HG03097 (cell line): ENCODE results near the gene CSRP1.
"Not testable (repeated sequence)": the region's sequence is repeated elsewhere in the genome, so short reads cannot be mapped to it uniquely, and the experiment has no call there.

Source experiments
- ATAC-seq: cut with Tn5 transposase; IDR thresholded peaks from one replicate; pipeline ENCODE4 v1.9.1; 2021; ENCODE audit not compliant: unreplicated experiment, low FRiP score

Gene CSRP1

GRCh38 chr1:201537891-201538611 is 31.1 kb upstream of the CSRP1 start:
- no peak for ATAC-seq

- ATAC-seq = no peak
Observed at GRCh38 chr1:201537467-201537866, 30.5 kb upstream of the CSRP1 start.

GRCh38 chr1:201537028-201537427 is 30.1 kb upstream of the CSRP1 start:
- no peak for ATAC-seq

GRCh38 chr1:201536558-201536957 is 29.6 kb upstream of the CSRP1 start:
- no peak for ATAC-seq

- no peak for ATAC-seq
Observed at GRCh38 chr1:201535919-201536245, 29.0 kb upstream of the CSRP1 start.

GRCh38 chr1:201535046-201535918 is 28.4 kb upstream of the CSRP1 start:
- ATAC-seq = no peak

- no peak for ATAC-seq
Observed at GRCh38 chr1:201533836-201534235, 26.9 kb upstream of the CSRP1 start.

- ATAC-seq = no peak
Observed at GRCh38 chr1:201531551-201532425, 24.9 kb upstream of the CSRP1 start.

- no peak for ATAC-seq
Observed at GRCh38 chr1:201530741-201531531, 24.0 kb upstream of the CSRP1 start.

GRCh38 chr1:201528631-201529252 is 21.8 kb upstream of the CSRP1 start:
- no peak for ATAC-seq

GRCh38 chr1:201527879-201528278 is 21.0 kb upstream of the CSRP1 start:
- ATAC-seq = no peak

GRCh38 chr1:201525193-201525778 is 18.4 kb upstream of the CSRP1 start:
- no peak for ATAC-seq

- ATAC-seq = not testable (repeated sequence)
Observed at GRCh38 chr1:201520046-201520575, 13.2 kb upstream of the CSRP1 start.

- no peak for ATAC-seq
Observed at GRCh38 chr1:201518071-201518470, 11.1 kb upstream of the CSRP1 start.

- no peak for ATAC-seq
Observed at GRCh38 chr1:201517631-201518030, 10.7 kb upstream of the CSRP1 start.

- ATAC-seq = no peak
Observed at GRCh38 chr1:201516511-201517127, 9.7 kb upstream of the CSRP1 start.

- no peak for ATAC-seq
Observed at GRCh38 chr1:201515895-201516294, 9.0 kb upstream of the CSRP1 start.

GRCh38 chr1:201515062-201515750 is 8.3 kb upstream of the CSRP1 start:
- ATAC-seq = no peak
